Liver (tissue), 9 donors: ENCODE measurements around the gene GRM3. TPM values are rescaled to one million over a fixed set of nuclear protein-coding genes. Genes with fewer than 3 reads are reported as not detected.

ENCODE experiments used
- DNase-seq: peaks from one replicate; pipeline ENCODE4 v3.0.0-alpha.2; 2017; ENCODE audit warnings: low spot score
- H3K27ac ChIP-seq, 2 donors: one replicate each; pipeline ENCODE4 v1.7.0; 2013; ENCODE audit warnings: inconsistent platforms in 2 of 2, low read length in 2 of 2, control low read depth in 1 of 2, low read depth in 1 of 2, mild to moderate bottlenecking in 1 of 2
- H3K27me3 ChIP-seq, 4 donors: one replicate each; pipeline versions ENCODE4 v1.6.1 to v1.7.0; 2013; ENCODE audit warnings: low read length in 3 of 4, inconsistent platforms in 1 of 4, mild to moderate bottlenecking in 1 of 4, moderate library complexity in 1 of 4; ENCODE audit not compliant: control insufficient read depth in 4 of 4, insufficient read depth in 4 of 4
- H3K36me3 ChIP-seq, 4 donors: one replicate each; pipeline versions ENCODE4 v1.6.1 to v1.7.0; 2013; ENCODE audit warnings: low read length in 3 of 4, mild to moderate bottlenecking in 3 of 4, low read depth in 1 of 4, moderate library complexity in 1 of 4; ENCODE audit not compliant: control insufficient read depth in 4 of 4, insufficient read depth in 3 of 4
- H3K4me1 ChIP-seq, 4 donors: one replicate each; pipeline versions ENCODE4 v1.6.1 to v1.7.0; 2013; ENCODE audit warnings: low read length in 3 of 4, mild to moderate bottlenecking in 3 of 4, moderate library complexity in 1 of 4; ENCODE audit not compliant: control insufficient read depth in 4 of 4, insufficient read depth in 4 of 4
- H3K4me3 ChIP-seq, 3 donors: one replicate each; pipeline versions ENCODE4 v1.6.1 to v1.7.0; 2013; ENCODE audit warnings: low read length in 3 of 3, control low read depth in 1 of 3, low read depth in 1 of 3, mild to moderate bottlenecking in 1 of 3
- H3K9ac ChIP-seq, 2 donors: one replicate each; pipeline ENCODE4 v1.7.0; 2013; ENCODE audit warnings: low read length in 2 of 2, mild to moderate bottlenecking in 2 of 2, moderate library complexity in 2 of 2, control low read depth in 1 of 2, low read depth in 1 of 2
- H3K9me3 ChIP-seq, 4 donors: one replicate each; pipeline versions ENCODE4 v1.6.1 to v1.7.0; 2013; ENCODE audit warnings: low read length in 3 of 4; ENCODE audit not compliant: control insufficient read depth in 4 of 4
- EGR1 ChIP-seq, 2 donors: IDR thresholded peaks; 2 replicates each; pipeline ENCODE4 v1.6.1; 2016 to 2018; ENCODE audit warnings: antibody characterized with exemption in 2 of 2, low read depth in 2 of 2
- HNF4G ChIP-seq: IDR thresholded peaks from 2 replicates; pipeline ENCODE4 v1.6.1; 2016; ENCODE audit warnings: antibody characterized with exemption
- JUND ChIP-seq, 2 donors: IDR thresholded peaks; 2 replicates each; pipeline ENCODE4 v1.6.1; 2016; ENCODE audit warnings: antibody characterized with exemption in 2 of 2
- NR2F2 ChIP-seq: IDR thresholded peaks from 2 replicates; pipeline ENCODE4 v1.6.1; 2016; ENCODE audit warnings: antibody characterized with exemption
- RAD21 ChIP-seq, 2 donors: IDR thresholded peaks; 2 replicates each; pipeline ENCODE4 v1.6.1; 2016; ENCODE audit warnings: antibody characterized with exemption in 2 of 2, mild to moderate bottlenecking in 2 of 2
- RXRA ChIP-seq, 2 donors: IDR thresholded peaks; 2 replicates each; pipeline ENCODE4 v1.6.1; 2017 to 2018; ENCODE audit warnings: antibody characterized with exemption in 2 of 2, mild to moderate bottlenecking in 1 of 2
- SP1 ChIP-seq: IDR thresholded peaks from 2 replicates; pipeline ENCODE4 v1.6.1; 2018; ENCODE audit warnings: antibody characterized with exemption, mild to moderate bottlenecking
- TAF1 ChIP-seq: conservative IDR thresholded peaks from 2 replicates; pipeline ENCODE4 v1.6.1; 2016; ENCODE audit warnings: antibody characterized with exemption, mild to moderate bottlenecking
- YY1 ChIP-seq: IDR thresholded peaks from 2 replicates; pipeline ENCODE4 v1.6.1; 2016; ENCODE audit warnings: antibody characterized with exemption, mild to moderate bottlenecking
- WGBS: extraction: QIAGEN DNeasy Blood & Tissue Kit; methylation state at CpG from one replicate; pipeline ENCODE4 v1.1.7; 2013; 5-methylcytosine and 5-hydroxymethylcytosine counted together
- polyA plus RNA-seq, 2 donors: library from polyadenylated mRNA; stranded (reverse) in 1 of 2; unstranded in 1 of 2; fragments of 200-250 nt in 1 of 2; fragments of >200 nt in 1 of 2; fragmentation: Nextera tagmentation in 1 of 2; extraction: Ambion mirVana in 1 of 2; gene quantifications; one replicate each; pipeline versions ENCODE4 v1.2.1 to v1.2.3, GENCODE V29; 2013 to 2015
- total RNA-seq, 2 donors: library from RNA; depleted of rRNA; stranded (reverse); fragments of >200 nt; gene quantifications; one replicate each; pipeline ENCODE4 v1.2.3, GENCODE V29; 2014
- TF ChIP-seq, protein P1 (sequence below): IDR thresholded peaks from 2 replicates; pipeline ENCODE4 v1.6.1; 2016; ENCODE audit warnings: antibody characterized with exemption, mild to moderate bottlenecking
- TF ChIP-seq, protein P2 (sequence below): fragments of 150-350 bp; IDR thresholded peaks from 2 replicates; pipeline ENCODE4 v1.5.1; 2017; ENCODE audit warnings: improper control_type of control experiment, low read depth, low read length; ENCODE audit not compliant: missing input control
- TF ChIP-seq, protein P3 (sequence below): IDR thresholded peaks from 2 replicates; pipeline ENCODE4 v1.6.1; 2016; ENCODE audit warnings: antibody characterized with exemption
- donor health status: healthy.
- donor health status: healthy.
- donor health status: healthy.
- donor health status: healthy.
- donor health status: healthy.

GRM3 gene
- total and polyA plus RNA-seq, 4 donors, result 0.08 to 0.09 TPM; not detected in 2

DNA sequence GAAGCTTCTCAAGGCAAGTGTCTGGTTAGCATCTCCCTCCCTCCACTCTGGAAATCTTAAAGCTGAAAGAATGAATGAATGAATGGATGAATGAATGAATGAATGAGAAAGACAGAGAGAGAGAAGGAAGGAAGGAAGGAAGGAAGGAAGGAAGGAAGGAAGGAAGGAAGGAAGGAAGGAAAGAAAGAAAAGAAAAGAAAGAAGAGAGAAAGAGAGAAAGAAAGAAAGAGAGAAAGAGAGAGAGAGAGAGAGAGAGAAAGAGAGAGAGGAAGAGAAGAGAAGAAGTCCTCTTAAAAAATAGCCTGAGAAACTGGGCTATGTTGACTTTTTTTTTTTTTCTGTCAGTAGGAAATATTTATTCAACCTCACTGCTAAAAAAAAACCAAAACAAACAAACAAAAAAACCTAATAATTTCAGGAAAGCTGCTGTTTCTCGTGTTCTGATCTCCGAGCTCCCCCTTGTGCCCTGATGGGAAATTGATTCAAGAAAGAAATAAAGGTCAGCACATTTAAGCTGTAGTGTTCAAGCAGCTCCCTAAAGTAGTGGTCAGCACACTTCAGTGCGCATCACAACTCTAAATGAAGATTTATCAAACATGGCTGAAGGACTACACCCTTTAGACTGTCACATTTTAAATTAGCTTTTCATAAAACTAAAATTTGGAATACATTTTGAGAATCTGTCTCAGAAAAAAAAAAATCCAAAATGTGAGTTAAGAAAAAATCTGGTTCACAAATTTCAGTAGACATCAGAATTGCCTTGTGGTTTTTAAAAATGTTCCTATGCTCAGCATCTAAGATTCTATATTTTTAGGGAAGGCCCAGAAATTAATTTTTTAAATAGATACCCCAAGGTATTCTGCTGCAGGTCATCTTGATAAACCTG lies 261.5 kb downstream of the GRM3 start:
- no peaks in the 10 kb centered on the region for H3K27me3 ChIP-seq
- WGBS, result 30% methylated on average over 3 of the region's 3 CpGs

DNA sequence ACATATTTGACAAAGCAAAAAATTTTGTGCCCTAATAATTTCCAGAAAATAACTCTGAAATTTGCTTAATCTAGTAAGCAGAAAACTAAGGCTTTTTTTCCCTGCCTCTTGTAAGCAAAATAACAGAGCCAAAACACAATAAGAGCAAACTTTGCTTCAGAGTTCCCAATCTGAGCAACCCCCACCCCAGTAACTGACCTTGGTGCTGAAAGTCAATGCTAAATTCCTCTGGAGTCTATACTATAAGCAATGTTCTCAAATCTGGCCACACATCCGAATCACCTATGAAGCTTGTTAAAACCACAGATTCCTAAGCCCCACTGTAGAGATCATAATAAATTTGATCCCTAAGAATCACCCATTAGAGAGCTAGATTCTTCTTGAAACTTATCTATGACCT lies 265.2 kb downstream of the GRM3 start:
- no peaks in the 10 kb centered on the region for H3K27me3 ChIP-seq
- H3K9me3 ChIP-seq, result no peaks in the 10 kb centered on the region
- TF ChIP-seq EGR1 (IDR thresholded peaks at IDR 0.05; ENCODE audit: low read depth in 2 of 2) (no peak), NR2F2 (no peak), TAF1 (no peak), YY1 (no peak)
- TF ChIP-seq, protein P1, sequence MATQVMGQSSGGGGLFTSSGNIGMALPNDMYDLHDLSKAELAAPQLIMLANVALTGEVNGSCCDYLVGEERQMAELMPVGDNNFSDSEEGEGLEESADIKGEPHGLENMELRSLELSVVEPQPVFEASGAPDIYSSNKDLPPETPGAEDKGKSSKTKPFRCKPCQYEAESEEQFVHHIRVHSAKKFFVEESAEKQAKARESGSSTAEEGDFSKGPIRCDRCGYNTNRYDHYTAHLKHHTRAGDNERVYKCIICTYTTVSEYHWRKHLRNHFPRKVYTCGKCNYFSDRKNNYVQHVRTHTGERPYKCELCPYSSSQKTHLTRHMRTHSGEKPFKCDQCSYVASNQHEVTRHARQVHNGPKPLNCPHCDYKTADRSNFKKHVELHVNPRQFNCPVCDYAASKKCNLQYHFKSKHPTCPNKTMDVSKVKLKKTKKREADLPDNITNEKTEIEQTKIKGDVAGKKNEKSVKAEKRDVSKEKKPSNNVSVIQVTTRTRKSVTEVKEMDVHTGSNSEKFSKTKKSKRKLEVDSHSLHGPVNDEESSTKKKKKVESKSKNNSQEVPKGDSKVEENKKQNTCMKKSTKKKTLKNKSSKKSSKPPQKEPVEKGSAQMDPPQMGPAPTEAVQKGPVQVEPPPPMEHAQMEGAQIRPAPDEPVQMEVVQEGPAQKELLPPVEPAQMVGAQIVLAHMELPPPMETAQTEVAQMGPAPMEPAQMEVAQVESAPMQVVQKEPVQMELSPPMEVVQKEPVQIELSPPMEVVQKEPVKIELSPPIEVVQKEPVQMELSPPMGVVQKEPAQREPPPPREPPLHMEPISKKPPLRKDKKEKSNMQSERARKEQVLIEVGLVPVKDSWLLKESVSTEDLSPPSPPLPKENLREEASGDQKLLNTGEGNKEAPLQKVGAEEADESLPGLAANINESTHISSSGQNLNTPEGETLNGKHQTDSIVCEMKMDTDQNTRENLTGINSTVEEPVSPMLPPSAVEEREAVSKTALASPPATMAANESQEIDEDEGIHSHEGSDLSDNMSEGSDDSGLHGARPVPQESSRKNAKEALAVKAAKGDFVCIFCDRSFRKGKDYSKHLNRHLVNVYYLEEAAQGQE, result peak; percentile 88
- H3K36me3 ChIP-seq, result no peaks in the 10 kb centered on the region
- no peak overlapping the region for H3K9ac ChIP-seq
- H3K4me1 ChIP-seq, result no peaks in the 10 kb centered on the region
- 49% methylated on average over 1 of the region's 1 CpG for WGBS
- H3K27ac ChIP-seq, result no peak overlapping the region
- no peak overlapping the region for H3K4me3 ChIP-seq
- DNase-seq, result no peak

More for the DNA sequence above, 261.5 kb downstream of the GRM3 start:
- Histone ChIP-seq H3K36me3 (no peaks in the 10 kb centered on the region), H3K4me1 (no peaks in the 10 kb centered on the region), H3K9ac (no peak overlapping the region), H3K9me3 (no peaks in the 10 kb centered on the region), H3K4me3 (no peak overlapping the region), H3K27ac (no peak overlapping the region)
- no peak for DNase-seq
- no peak for TF ChIP-seq HNF4G
- TF ChIP-seq RAD21 (IDR thresholded peaks at IDR 0.05), result peak; percentile 85 to 87
- TF ChIP-seq, protein P2, sequence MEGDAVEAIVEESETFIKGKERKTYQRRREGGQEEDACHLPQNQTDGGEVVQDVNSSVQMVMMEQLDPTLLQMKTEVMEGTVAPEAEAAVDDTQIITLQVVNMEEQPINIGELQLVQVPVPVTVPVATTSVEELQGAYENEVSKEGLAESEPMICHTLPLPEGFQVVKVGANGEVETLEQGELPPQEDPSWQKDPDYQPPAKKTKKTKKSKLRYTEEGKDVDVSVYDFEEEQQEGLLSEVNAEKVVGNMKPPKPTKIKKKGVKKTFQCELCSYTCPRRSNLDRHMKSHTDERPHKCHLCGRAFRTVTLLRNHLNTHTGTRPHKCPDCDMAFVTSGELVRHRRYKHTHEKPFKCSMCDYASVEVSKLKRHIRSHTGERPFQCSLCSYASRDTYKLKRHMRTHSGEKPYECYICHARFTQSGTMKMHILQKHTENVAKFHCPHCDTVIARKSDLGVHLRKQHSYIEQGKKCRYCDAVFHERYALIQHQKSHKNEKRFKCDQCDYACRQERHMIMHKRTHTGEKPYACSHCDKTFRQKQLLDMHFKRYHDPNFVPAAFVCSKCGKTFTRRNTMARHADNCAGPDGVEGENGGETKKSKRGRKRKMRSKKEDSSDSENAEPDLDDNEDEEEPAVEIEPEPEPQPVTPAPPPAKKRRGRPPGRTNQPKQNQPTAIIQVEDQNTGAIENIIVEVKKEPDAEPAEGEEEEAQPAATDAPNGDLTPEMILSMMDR, result peak; percentile 65

DNA sequence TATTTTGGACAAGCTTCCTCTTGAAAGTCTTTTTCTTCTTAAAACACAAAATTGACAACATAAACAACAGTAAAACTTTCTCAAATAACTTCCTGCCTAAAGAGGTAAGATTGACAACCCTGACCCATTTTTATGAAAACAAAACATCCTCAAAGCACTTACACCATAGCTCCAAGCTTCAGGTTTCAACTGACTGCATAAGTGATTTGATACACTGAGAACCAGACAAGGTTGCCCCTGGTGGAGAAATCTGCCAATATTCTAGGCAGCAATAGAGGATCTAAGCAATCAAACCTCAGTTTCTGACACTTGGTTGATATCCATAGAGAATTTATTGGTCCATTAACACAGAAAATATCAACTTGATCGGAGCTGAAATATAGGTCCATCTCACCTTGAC lies 267.9 kb downstream of the GRM3 start:
- H3K27me3 ChIP-seq, result no peaks in the 10 kb centered on the region
- no peak overlapping the region for H3K9ac ChIP-seq
- no peak overlapping the region for H3K27ac ChIP-seq
- H3K4me1 ChIP-seq, result no peaks in the 10 kb centered on the region
- no peaks in the 10 kb centered on the region for H3K9me3 ChIP-seq
- 81% methylated on average over 1 of the region's 1 CpG for WGBS
- H3K4me3 ChIP-seq, result no peak overlapping the region
- TF ChIP-seq RXRA (IDR thresholded peaks at IDR 0.05) (no peak), SP1 (no peak), EGR1 (IDR thresholded peaks at IDR 0.05; ENCODE audit: low read depth in 2 of 2) (no peak), JUND (IDR thresholded peaks at IDR 0.05) (no peak)
- TF ChIP-seq, protein P3, sequence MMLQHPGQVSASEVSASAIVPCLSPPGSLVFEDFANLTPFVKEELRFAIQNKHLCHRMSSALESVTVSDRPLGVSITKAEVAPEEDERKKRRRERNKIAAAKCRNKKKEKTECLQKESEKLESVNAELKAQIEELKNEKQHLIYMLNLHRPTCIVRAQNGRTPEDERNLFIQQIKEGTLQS, result no peak
- no peak for DNase-seq
- no peaks in the 10 kb centered on the region for H3K36me3 ChIP-seq
